ENCODE measurements around the gene CCDC33.

GRCh38 chr15:74293021-74293810, 57.1 kb downstream of the CCDC33 start:
- TF ChIP-seq USF2 (IDR thresholded peaks at IDR 0.05; ENCODE audit: borderline replicate concordance, low read depth, low read length) (no peak), CHD2 (IDR thresholded peaks at IDR 0.05; ENCODE audit: low read length, partially characterized antibody) (peak; percentile 90), CTCF (IDR thresholded peaks at IDR 0.05) (no peak), POLR2AphosphoS5 (IDR thresholded peaks at IDR 0.05; ENCODE audit: low read depth, low read length) (peak; percentile 31; the same call in 1 of the 2 replicates), NRF1 (IDR thresholded peaks at IDR 0.05; ENCODE audit: low read depth, low read length) (no peak), FOXJ3 (CRISPR knock-in tag; IDR thresholded peaks at IDR 0.05) (peak; percentile 75), REST (IDR thresholded peaks at IDR 0.05; ENCODE audit: low read depth, low read length) (no peak), MAX (IDR thresholded peaks at IDR 0.05; ENCODE audit: low read depth) (no peak), EZH2phosphoT487 (IDR thresholded peaks at IDR 0.05; ENCODE audit: borderline replicate concordance, low read depth) (no peak), TAF1 (IDR thresholded peaks at IDR 0.05; ENCODE audit: borderline replicate concordance, low read depth, low read length) (no peak), JUND (IDR thresholded peaks at IDR 0.05) (no peak), MXI1 (IDR thresholded peaks at IDR 0.05; ENCODE audit: low read depth, low read length) (peak; percentile 38), RXRA (IDR thresholded peaks at IDR 0.05; ENCODE audit: borderline replicate concordance, low read depth) (no peak), FOXM1 (IDR thresholded peaks at IDR 0.05; ENCODE audit: low read depth) (no peak)
